H1 (cell line): ENCODE measurements around the gene PI4KB. TPM values are rescaled to one million over a fixed set of nuclear protein-coding genes. Genes with fewer than 3 reads are reported as not detected.

Experiments used
- CTCF ChIA-PET: fragments of 300-600 bp; sonication (Branson Sonifier 250); formaldehyde crosslinking; loops from one replicate; lab custom pipeline; 2021; ENCODE audit not compliant: partially characterized antibody; lab: Charles Lee
- POLR2A ChIA-PET: fragments of 300-600 bp; sonication (Branson Sonifier 250); formaldehyde crosslinking; loops from one replicate; lab custom pipeline; 2021; ENCODE audit warnings: inconsistent platforms; ENCODE audit not compliant: partially characterized antibody; lab: Charles Lee
- DNase-seq, 2 experiments: peaks; one replicate each; pipeline versions ENCODE4 v3.0.0 to v3.0.0-alpha.2; 2010 to 2022; ENCODE audit warnings: low spot score in 2 of 2, low read depth in 1 of 2, mixed read lengths in 1 of 2
- FAIRE-seq: peaks from 2 replicates; lab custom pipeline; 2011; peaks lifted over from hg19 to GRCh38; lab: Jason Lieb, UNC
- H2AFZ ChIP-seq: 2 replicates; pipeline ENCODE4 v1.8.1; 2012; ENCODE audit warnings: low read length, inconsistent platforms
- H2AK5ac ChIP-seq: 2 replicates; pipeline ENCODE4 v1.6.1; 2013; ENCODE audit warnings: low read depth, low read length
- H2BK120ac ChIP-seq: replicated peaks from 2 replicates; pipeline ENCODE3; 2013; ENCODE audit warnings: low read depth, low read length, inconsistent platforms
- H2BK12ac ChIP-seq: 2 replicates; pipeline ENCODE4 v1.6.1; 2013; ENCODE audit warnings: low read depth, low read length
- H2BK15ac ChIP-seq: 2 replicates; pipeline ENCODE4 v1.6.1; 2013; ENCODE audit warnings: low read length
- H2BK20ac ChIP-seq: 2 replicates; pipeline ENCODE4 v1.6.1; 2013; ENCODE audit warnings: low read length
- H2BK5ac ChIP-seq: 2 replicates; pipeline ENCODE4 v1.6.1; 2013; ENCODE audit warnings: low read depth, low read length
- H3K14ac ChIP-seq: 2 replicates; pipeline ENCODE4 v1.6.1; 2013; ENCODE audit warnings: inconsistent platforms; ENCODE audit not compliant: insufficient read length
- H3K18ac ChIP-seq: 2 replicates; pipeline ENCODE4 v1.6.1; 2013; ENCODE audit warnings: low read length; ENCODE audit errors: extremely low read depth
- H3K23ac ChIP-seq: 2 replicates; pipeline ENCODE4 v1.6.1; 2013; ENCODE audit warnings: inconsistent platforms; ENCODE audit not compliant: insufficient read length
- H3K23me2 ChIP-seq: 2 replicates; pipeline ENCODE4 v1.6.1; 2013; ENCODE audit warnings: low read depth, low read length
- H3K27ac ChIP-seq: 2 replicates; pipeline ENCODE4 v1.6.1; 2011; ENCODE audit warnings: low read depth, low read length, inconsistent platforms
- H3K27me3 ChIP-seq, 4 experiments: replicated peaks in 1 of 4; 1 replicate in 1 of 4; 2 replicates in 3 of 4; pipeline versions ENCODE4 v1.6.1 to v1.8.1; 2011 to 2013; ENCODE audit warnings: low read length in 3 of 4, mild to moderate bottlenecking in 3 of 4, inconsistent platforms in 2 of 4, mixed read lengths in 2 of 4, moderate library complexity in 1 of 4; ENCODE audit not compliant: control insufficient read depth in 3 of 4, insufficient read depth in 3 of 4; ENCODE audit errors: extremely low read depth in 1 of 4
- H3K36me3 ChIP-seq, 4 experiments: 2 replicates each; pipeline versions ENCODE4 v1.6.1 to v1.8.1; 2011 to 2013; ENCODE audit warnings: mild to moderate bottlenecking in 4 of 4, low read length in 3 of 4, moderate library complexity in 2 of 4, control low read depth in 1 of 4, inconsistent platforms in 1 of 4; ENCODE audit not compliant: insufficient read depth in 4 of 4, control insufficient read depth in 2 of 4
- H3K4ac ChIP-seq: replicated peaks from 2 replicates; pipeline ENCODE3; 2013; ENCODE audit warnings: low read length, low read depth, mixed read lengths, inconsistent platforms; ENCODE audit not compliant: insufficient read length
- H3K4me1 ChIP-seq, 4 experiments: replicated peaks in 1 of 4; 1 replicate in 1 of 4; 2 replicates in 3 of 4; pipeline versions ENCODE4 v1.6.1 to v1.8.1; 2011 to 2013; ENCODE audit warnings: low read length in 3 of 4, inconsistent platforms in 2 of 4, mixed read lengths in 1 of 4; ENCODE audit not compliant: insufficient read depth in 4 of 4, control insufficient read depth in 3 of 4
- H3K4me2 ChIP-seq, 2 experiments: 2 replicates each; pipeline versions ENCODE4 v1.6.1 to v1.8.1; 2011 to 2013; ENCODE audit warnings: low read depth in 2 of 2, low read length in 2 of 2, control low read depth in 1 of 2, inconsistent platforms in 1 of 2, mild to moderate bottlenecking in 1 of 2; ENCODE audit not compliant: insufficient read depth in 1 of 2
- H3K4me3 ChIP-seq, 4 experiments: fragments of 200-600, 300-600 bp in 1 of 4; sonication (generic), shearing (Covaris generic), sonication (Bioruptor Twin) in 1 of 4; 2 replicates each; pipeline versions ENCODE4 v1.5.1 to v1.8.1; 2011 to 2016; ENCODE audit warnings: low read length in 4 of 4, low read depth in 3 of 4, control low read depth in 2 of 4, inconsistent platforms in 2 of 4, mild to moderate bottlenecking in 2 of 4, mixed read lengths in 1 of 4, moderate library complexity in 1 of 4; ENCODE audit not compliant: insufficient read depth in 2 of 4; ENCODE audit errors: extremely low read depth in 1 of 4
- H3K56ac ChIP-seq: replicated peaks from 2 replicates; pipeline ENCODE3; 2013; ENCODE audit warnings: low read depth, mild to moderate bottlenecking, mixed read lengths, low read length, inconsistent platforms; ENCODE audit not compliant: insufficient read length
- H3K79me1 ChIP-seq: 2 replicates; pipeline ENCODE4 v1.6.1; 2013; ENCODE audit warnings: low read depth, low read length, control low read depth
- H3K79me2 ChIP-seq, 2 experiments: 2 replicates each; pipeline versions ENCODE4 v1.6.1 to v1.8.1; 2012 to 2013; ENCODE audit warnings: low read length in 2 of 2, mild to moderate bottlenecking in 2 of 2, inconsistent platforms in 1 of 2; ENCODE audit not compliant: insufficient read depth in 2 of 2, control insufficient read depth in 1 of 2
- H3K9ac ChIP-seq, 4 experiments: replicated peaks in 1 of 4; 1 replicate in 1 of 4; 2 replicates in 3 of 4; pipeline versions ENCODE4 v1.6.1 to v1.8.1; 2011 to 2013; ENCODE audit warnings: low read depth in 3 of 4, low read length in 3 of 4, control low read depth in 2 of 4, mild to moderate bottlenecking in 2 of 4, moderate library complexity in 2 of 4, inconsistent platforms in 1 of 4; ENCODE audit errors: extremely low read depth in 1 of 4
- H3K9me3 ChIP-seq, 2 experiments: 2 replicates each; pipeline versions ENCODE4 v1.6.1 to v1.8.1; 2012 to 2013; ENCODE audit warnings: mild to moderate bottlenecking in 2 of 2, moderate library complexity in 2 of 2, control low read depth in 1 of 2, inconsistent platforms in 1 of 2, low read depth in 1 of 2, low read length in 1 of 2, mixed read lengths in 1 of 2; ENCODE audit not compliant: insufficient read depth in 2 of 2
- H4K20me1 ChIP-seq, 2 experiments: replicated peaks in 1 of 2; 2 replicates each; pipeline versions ENCODE3 to v1.8.1; 2011 to 2013; ENCODE audit warnings: inconsistent platforms in 2 of 2, low read length in 2 of 2, mild to moderate bottlenecking in 1 of 2; ENCODE audit not compliant: insufficient read depth in 2 of 2, control insufficient read depth in 1 of 2
- H4K5ac ChIP-seq: 2 replicates; pipeline ENCODE4 v1.6.1; 2013; ENCODE audit warnings: low read length, low read depth, mixed read lengths, inconsistent platforms; ENCODE audit not compliant: insufficient read length
- H4K8ac ChIP-seq: 2 replicates; pipeline ENCODE4 v1.8.0; 2013; ENCODE audit warnings: mild to moderate bottlenecking, moderate library complexity, low read length, inconsistent platforms; ENCODE audit not compliant: insufficient read depth; ENCODE audit errors: extremely low read depth
- H4K91ac ChIP-seq: replicated peaks from 2 replicates; pipeline ENCODE3; 2013; ENCODE audit warnings: low read length, mixed read lengths, inconsistent platforms; ENCODE audit not compliant: insufficient read length
- BRCA1 ChIP-seq: IDR thresholded peaks from 2 replicates; pipeline ENCODE4 v1.6.1; 2012; ENCODE audit warnings: low read depth, low read length, improper control_type of control experiment
- POLR2AphosphoS5 ChIP-seq: IDR thresholded peaks from 2 replicates; pipeline ENCODE4 v1.6.1; 2011; ENCODE audit warnings: low read depth, low read length
- WGBS, 2 experiments: shearing (Covaris generic) in 1 of 2; methylation state at CpG; one replicate each; pipeline versions ENCODE4 v1.1.6 to v1.1.7; 2013 to 2015; ENCODE audit warnings: low lambda C conversion rate in 2 of 2, mixed read lengths in 2 of 2, inconsistent platforms in 1 of 2, low coverage in 1 of 2, missing lambda C conversion rate in 1 of 2; ENCODE audit not compliant: insufficient replicate concordance in 2 of 2, insufficient coverage in 1 of 2, insufficient read length in 1 of 2; ENCODE audit errors: extremely low coverage in 1 of 2, missing lambda C conversion rate in 1 of 2; 5-methylcytosine and 5-hydroxymethylcytosine counted together
- polyA plus RNA-seq, 7 experiments: library from polyadenylated mRNA; depleted of rRNA in 3 of 7; stranded (reverse) in 5 of 7; unstranded in 2 of 7; fragments of >200 nt in 5 of 7; fragments of 200-250 nt in 2 of 7; gene quantifications; 1 replicate in 5 of 7; 2 replicates in 1 of 7; 4 replicates in 1 of 7; pipeline versions ENCODE4 v1.2.1 to v1.2.3, GENCODE V29; 2011 to 2013; ENCODE audit warnings: missing spikeins in 2 of 7, mixed read lengths in 2 of 7
- total RNA-seq: library from RNA; stranded (reverse); fragmentation: NEBNext Ultra II Directional; extraction: Animal tissue kit (Norgen Biotek cat#: 25700); gene quantifications from 2 replicates; pipeline ENCODE4 v1.2.1, GENCODE V29; 2021

Gene PI4KB
- total and polyA plus RNA-seq, 2 of the 8 experiments (the other 6 are each of a cell fraction or from before 2014, with no cell fraction given): 30.1 to 37.1 TPM

GRCh38 chr1:151344291-151344690 lies 17.1 kb upstream of the PI4KB start:
- no peaks in the 10 kb centered on the region for H3K9me3 ChIP-seq
- no peak overlapping the region for H2BK20ac ChIP-seq
- no peak overlapping the region for H4K91ac ChIP-seq
- H3K4me1 ChIP-seq: peaks cover 4 to 14% (median 12%) of the 10 kb centered on the region in 4 experiments; a peak in 5 of 7 replicates
- no peak overlapping the region for H3K18ac ChIP-seq
- no peak overlapping the region for H3K56ac ChIP-seq
- H2BK5ac ChIP-seq: no peak overlapping the region
- no peak overlapping the region for H3K4ac ChIP-seq
- TF ChIP-seq POLR2AphosphoS5 (peak; percentile 0; the same call in 1 of the 2 replicates), BRCA1 (no peak)
- no peaks in the 10 kb centered on the region for H3K27me3 ChIP-seq
- no peak overlapping the region for H3K4me3 ChIP-seq
- peaks cover 3 to 10% of the 10 kb centered on the region in 2 experiments; a peak in 3 of 4 replicates for H3K79me2 ChIP-seq
- no peak overlapping the region for H3K14ac ChIP-seq
- no peak overlapping the region for H2BK120ac ChIP-seq
- no peak overlapping the region for H4K8ac ChIP-seq
- FAIRE-seq: no peak
- peaks cover 0 to 2% of the 10 kb centered on the region in 2 experiments for H4K20me1 ChIP-seq
- H2BK15ac ChIP-seq: no peak overlapping the region
- no peak overlapping the region for H2AFZ ChIP-seq
- WGBS, 2 experiments: 87% methylated on average over 6 of the region's 6 CpGs; no CpG with 5 or more reads in 1 of the 2 experiments
- H3K79me1 ChIP-seq: peaks cover 6% of the 10 kb centered on the region
- no peak for DNase-seq
- no peak overlapping the region for H2BK12ac ChIP-seq
- H3K36me3 ChIP-seq: peaks cover 19 to 36% (median 29%) of the 10 kb centered on the region in 4 experiments
- no peak overlapping the region for H3K4me2 ChIP-seq
- no peak overlapping the region for H3K9ac ChIP-seq
- H3K23me2 ChIP-seq: peaks cover 5% of the 10 kb centered on the region
- CTCF ChIA-PET: interaction anchor here (0.9 to 8.3 kb wide), 3 partner anchors 27 to 42 kb away, joined by 3 to 96 read pairs (median 4); no protein-coding TSS in a partner anchor
- no peak overlapping the region for H3K27ac ChIP-seq
- POLR2A ChIA-PET: interaction anchor here (0.7 to 8.6 kb wide), 9 partner anchors 8 to 121 kb away, joined by 3 to 102 read pairs (median 5); partner anchors contain the start of genes PI4KB, PSMB4 and SELENBP1
- H3K23ac ChIP-seq: no peak overlapping the region
- H2AK5ac ChIP-seq: no peak overlapping the region
- no peak overlapping the region for H4K5ac ChIP-seq
